MCF 10A (cell line): Measurements from ENCODE around the gene NEURL4. TPM values are rescaled to one million over a fixed set of nuclear protein-coding genes. Genes with fewer than 3 reads are reported as not detected.
A peak's percentile ranks its signal among the peaks of the same experiment; 100 is the strongest.

ENCODE experiments used
- BruUV-seq: library from RNA; stranded (reverse); fragments of 400-500 nt; replicated peaks from 2 replicates; lab custom pipeline; 2021; lab: Mats Ljungman, UMichigan
- CTCF ChIA-PET: fragments of 300-600 bp; sonication (Branson Sonifier 250); formaldehyde crosslinking; extraction: SDS; loops from one replicate; lab custom pipeline; 2021; ENCODE audit warnings: antibody characterized with exemption, inconsistent platforms; lab: Yijun Ruan, JAX
- POLR2A ChIA-PET: fragments of 300-600, 350-650 bp; sonication (Branson Sonifier 250); formaldehyde crosslinking; extraction: SDS; loops from one replicate; lab custom pipeline; 2020; ENCODE audit warnings: antibody characterized with exemption, inconsistent platforms; lab: Yijun Ruan, JAX
- DNase-seq: peaks from one replicate; pipeline ENCODE4 v3.0.0-alpha.2; 2018; ENCODE audit not compliant: unreplicated experiment
- H3K27ac Mint-ChIP-seq: one replicate; pipeline ENCODE4 v1.8.0; 2022; ENCODE audit warnings: mild to moderate bottlenecking, low read depth, mixed read lengths; ENCODE audit not compliant: unreplicated experiment
- H3K27me3 Mint-ChIP-seq: one replicate; pipeline ENCODE4 v1.8.0; 2022; ENCODE audit warnings: mixed read lengths; ENCODE audit not compliant: insufficient read depth, unreplicated experiment
- H3K36me3 Mint-ChIP-seq: one replicate; pipeline ENCODE4 v1.8.0; 2022; ENCODE audit warnings: mild to moderate bottlenecking, moderate library complexity, mixed read lengths; ENCODE audit not compliant: insufficient read depth, unreplicated experiment
- H3K4me1 Mint-ChIP-seq: one replicate; pipeline ENCODE4 v1.8.0; 2022; ENCODE audit warnings: mixed read lengths; ENCODE audit not compliant: insufficient read depth, unreplicated experiment
- H3K4me3 Mint-ChIP-seq: one replicate; pipeline ENCODE4 v1.8.0; 2022; ENCODE audit warnings: mild to moderate bottlenecking, moderate library complexity, mixed read lengths; ENCODE audit not compliant: unreplicated experiment
- H3K9me3 Mint-ChIP-seq: one replicate; pipeline ENCODE4 v1.8.0; 2022; ENCODE audit warnings: mixed read lengths; ENCODE audit not compliant: unreplicated experiment
- CTCF ChIP-seq: fragments of 200-600 bp; IDR thresholded peaks from one replicate; pipeline ENCODE4 v1.8.0; 2022; ENCODE audit warnings: antibody characterized with exemption, mild to moderate bottlenecking; ENCODE audit not compliant: unreplicated experiment
- intact Hi-C: fragments of 100-400 bp; cut with micrococcal nuclease; formaldehyde crosslinking; loops from 2 replicates; pipeline ENCODE4 v1.14.1; 2022
- total RNA-seq: library from RNA; stranded (reverse); gene quantifications from 2 replicates; pipeline ENCODE4 v1.2.3, GENCODE V29; 2022

The NEURL4 gene
- total RNA-seq, 1 experiment from 2014 or later = 39.3 TPM

- ChIA-PET POLR2A (interaction anchor here (0.7 to 3.0 kb wide), 11 partner anchors 13 to 407 kb away, joined by 3 to 18 read pairs (median 4); partner anchors contain the start of genes CTDNEP1, ELP5, GABARAP and MPDU1), CTCF (interaction anchor here (1.5 to 1.8 kb wide), 4 partner anchors 13 to 35 kb away, joined by 3 to 10 read pairs (median 4); partner anchors contain the start of gene SLC2A4)
- TF ChIP-seq CTCF = no peak
- Mint-ChIP-seq H3K36me3 (peaks cover 73% of the 10 kb centered on the region), H3K27ac (peak overlapping the region; percentile 87), H3K27me3 (no peaks in the 10 kb centered on the region), H3K4me3 (peak overlapping the region; percentile 88), H3K4me1 (peaks cover 35% of the 10 kb centered on the region), H3K9me3 (no peaks in the 10 kb centered on the region)
- DNase-seq = no peak
- no TSS peak for BruUV-seq
- intact Hi-C loops = no loop called here
These were observed 19.5 kb downstream of the NEURL4 start for GRCh38 chr17:7309628-7310027.

- ChIA-PET CTCF (interaction anchor here (0.6 to 1.8 kb wide), 5 partner anchors 12 to 44 kb away, joined by 3 to 10 read pairs (median 5); partner anchors contain the start of gene SLC2A4), POLR2A (interaction anchor here (0.7 to 3.0 kb wide), 19 partner anchors 12 to 408 kb away, joined by 3 to 18 read pairs (median 3); partner anchors contain the start of genes CTDNEP1, ELP5, GABARAP and NEURL4)
- no peaks in the 10 kb centered on the region for H3K9me3 Mint-ChIP-seq
- intact Hi-C loops = no loop called here
- peak overlapping the region; percentile 90 for H3K27ac Mint-ChIP-seq
- H3K36me3 Mint-ChIP-seq = peaks cover 65% of the 10 kb centered on the region
- DNase-seq = peak; percentile 87
- H3K4me1 Mint-ChIP-seq = peaks cover 29% of the 10 kb centered on the region
- no peaks in the 10 kb centered on the region for H3K27me3 Mint-ChIP-seq
- TF ChIP-seq CTCF = no peak
- H3K4me3 Mint-ChIP-seq = peak overlapping the region; percentile 88
- BruUV-seq = TSS peak; percentile 93
These were observed 20.3 kb downstream of the NEURL4 start for GRCh38 chr17:7308625-7309433.

- peaks cover 25% of the 10 kb centered on the region for H3K4me1 Mint-ChIP-seq
- peak overlapping the region; percentile 90 for H3K27ac Mint-ChIP-seq
- H3K4me3 Mint-ChIP-seq = peak overlapping the region; percentile 88
- ChIA-PET CTCF (interaction anchor here (0.6 to 1.8 kb wide), 4 partner anchors 11 to 43 kb away, joined by 3 to 10 read pairs (median 4); partner anchors contain the start of gene SLC2A4), POLR2A (interaction anchor here (0.7 to 3.0 kb wide), 16 partner anchors 12 to 262 kb away, joined by 3 to 18 read pairs (median 3); partner anchors contain the start of genes GABARAP, NEURL4 and POLR2A)
- DNase-seq = no peak
- H3K36me3 Mint-ChIP-seq = peaks cover 57% of the 10 kb centered on the region
- BruUV-seq = no TSS peak
- intact Hi-C loops = no loop called here
- peak; percentile 11 for TF ChIP-seq CTCF
- H3K9me3 Mint-ChIP-seq = no peaks in the 10 kb centered on the region
- H3K27me3 Mint-ChIP-seq = no peaks in the 10 kb centered on the region
These were observed 21.2 kb downstream of the NEURL4 start for GRCh38 chr17:7307686-7308624.
